Measurements from ENCODE around the gene COL17A1. TPM values are rescaled to one million over a fixed set of nuclear protein-coding genes. Genes with fewer than 3 reads are reported as not detected.
A peak's percentile ranks its signal among the peaks of the same experiment; 100 is the strongest.

COL17A1 gene
- total RNA-seq, 1 donor from 2014 or later = 4.2 TPM

DNA sequence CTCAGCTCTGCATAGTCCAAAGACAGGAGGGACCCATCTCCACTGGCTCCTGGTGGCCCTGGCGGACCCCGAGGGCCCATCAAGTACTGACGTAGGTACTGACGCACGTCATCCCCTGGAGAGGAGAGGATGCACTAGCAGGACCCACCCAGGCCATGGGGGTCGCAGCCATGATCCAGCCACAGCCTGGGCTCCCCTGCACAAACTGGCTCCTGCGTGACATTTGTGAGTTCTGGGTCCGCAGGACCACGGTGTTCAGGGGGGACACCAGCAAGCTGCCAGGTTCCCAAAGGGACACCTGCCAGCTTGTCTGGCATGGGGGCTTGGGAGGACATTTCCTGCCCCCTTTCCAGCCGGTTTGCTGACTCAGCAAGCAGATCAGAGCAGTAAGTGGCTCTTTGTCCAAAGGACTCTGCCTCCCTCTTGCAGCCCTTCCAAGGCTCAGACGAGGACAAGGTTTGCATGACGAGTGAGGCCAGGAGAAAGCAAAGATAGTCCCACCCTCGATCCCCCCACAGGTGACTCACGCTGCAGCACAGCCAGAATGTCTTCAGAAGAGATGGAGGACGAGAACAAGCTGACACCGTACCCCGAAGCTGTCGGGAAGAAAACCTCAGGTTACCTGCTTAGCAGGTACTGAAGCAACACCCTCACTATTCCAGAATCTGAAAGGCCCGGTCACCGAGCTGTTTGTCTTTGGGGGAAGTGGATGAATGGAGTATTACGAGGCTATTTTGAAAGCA, 49.0 kb downstream of the COL17A1 start:
- H3K27ac Mint-ChIP-seq (ENCODE audit: unreplicated experiment) = no peak overlapping the region
- H3K9me3 Mint-ChIP-seq (ENCODE audit: unreplicated experiment) = no peaks in the 10 kb centered on the region
- TF ChIP-seq CTCF (IDR thresholded peaks at IDR 0.05; ENCODE audit: unreplicated experiment) = no peak
- H3K36me3 Mint-ChIP-seq (ENCODE audit: low read depth, unreplicated experiment) = peaks cover 16% of the 10 kb centered on the region
- H3K27me3 Mint-ChIP-seq (ENCODE audit: unreplicated experiment) = peaks cover 23% of the 10 kb centered on the region
- no peak overlapping the region for H3K4me3 Mint-ChIP-seq (ENCODE audit: unreplicated experiment)
- DNase-seq (ENCODE audit: low spot score) = no peak
- H3K4me1 Mint-ChIP-seq (ENCODE audit: unreplicated experiment) = peaks cover 7% of the 10 kb centered on the region

DNA sequence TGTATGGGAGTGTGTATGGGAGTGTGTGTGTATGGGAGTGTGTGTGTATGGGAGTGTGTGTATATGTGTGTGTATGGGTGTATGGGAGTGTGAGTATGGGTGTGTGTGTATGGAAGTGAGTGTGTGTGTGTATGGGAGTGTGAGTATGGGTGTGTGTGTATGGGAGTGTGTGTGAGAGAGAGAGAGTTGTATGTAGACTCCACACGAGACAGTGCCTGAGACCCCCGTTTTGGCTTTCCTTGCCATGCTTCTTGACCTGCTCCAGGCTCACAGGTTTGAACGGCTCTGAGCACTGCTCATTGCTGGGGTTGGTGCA, 49.7 kb downstream of the COL17A1 start:
- no peak for TF ChIP-seq CTCF (IDR thresholded peaks at IDR 0.05; ENCODE audit: unreplicated experiment)

DNA sequence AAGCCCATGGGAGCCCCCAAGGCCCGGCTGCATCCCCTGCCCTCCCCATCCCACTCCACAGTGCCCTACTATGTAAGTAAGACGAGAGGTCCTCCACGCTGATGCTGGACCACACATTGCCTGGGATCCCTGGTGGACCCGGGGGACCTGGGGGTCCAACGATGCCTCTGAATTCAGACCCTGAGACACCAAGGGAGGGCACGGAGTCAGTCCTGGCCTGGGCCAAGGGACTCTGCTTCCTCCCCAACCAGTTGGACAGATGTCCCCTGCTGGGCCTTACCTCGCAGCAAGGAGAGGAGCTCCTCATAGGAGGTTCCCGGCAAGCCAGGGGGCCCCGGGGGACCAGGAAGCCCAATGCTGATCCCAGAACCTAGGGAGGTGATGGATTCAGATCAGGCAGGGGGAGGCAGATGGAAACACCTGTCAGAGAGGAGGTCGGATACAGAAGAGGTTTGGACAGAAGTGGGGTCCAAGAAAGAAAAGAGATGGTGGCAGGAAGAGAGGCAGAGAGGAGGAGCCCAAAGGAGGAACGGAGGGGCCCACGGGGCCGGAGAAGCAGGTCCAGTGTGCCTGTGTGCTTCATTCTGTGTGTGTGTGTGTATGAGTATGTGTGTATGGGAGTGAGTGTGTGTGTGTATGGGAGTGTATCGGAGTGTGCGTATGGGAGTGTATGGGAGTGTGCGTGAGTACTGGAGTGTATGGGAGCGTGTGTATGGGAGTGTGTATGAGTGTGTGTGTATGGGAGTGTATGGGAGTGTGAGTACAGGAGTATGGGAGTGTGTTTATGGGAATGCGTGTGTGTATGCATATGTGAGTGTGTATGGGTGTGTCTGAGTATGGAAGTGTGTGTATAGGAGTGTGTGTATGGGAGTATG, 50.2 kb downstream of the COL17A1 start:
- Mint-ChIP-seq H3K27me3 (ENCODE audit: unreplicated experiment) (peaks cover 21% of the 10 kb centered on the region), H3K9me3 (ENCODE audit: unreplicated experiment) (no peaks in the 10 kb centered on the region), H3K4me1 (ENCODE audit: unreplicated experiment) (peaks cover 7% of the 10 kb centered on the region), H3K4me3 (ENCODE audit: unreplicated experiment) (peak overlapping the region; percentile 17), H3K36me3 (ENCODE audit: low read depth, unreplicated experiment) (peaks cover 16% of the 10 kb centered on the region), H3K27ac (ENCODE audit: unreplicated experiment) (no peak overlapping the region)
- TF ChIP-seq CTCF (IDR thresholded peaks at IDR 0.05; ENCODE audit: unreplicated experiment) = no peak
- no peak for DNase-seq (ENCODE audit: low spot score)

More for the DNA sequence above, 49.7 kb downstream of the COL17A1 start:
- Mint-ChIP-seq H3K4me1 (ENCODE audit: unreplicated experiment) (peaks cover 7% of the 10 kb centered on the region), H3K27ac (ENCODE audit: unreplicated experiment) (no peak overlapping the region), H3K36me3 (ENCODE audit: low read depth, unreplicated experiment) (peaks cover 16% of the 10 kb centered on the region), H3K9me3 (ENCODE audit: unreplicated experiment) (no peaks in the 10 kb centered on the region), H3K27me3 (ENCODE audit: unreplicated experiment) (peaks cover 22% of the 10 kb centered on the region), H3K4me3 (ENCODE audit: unreplicated experiment) (no peak overlapping the region)
- no peak for DNase-seq (ENCODE audit: low spot score)

DNA sequence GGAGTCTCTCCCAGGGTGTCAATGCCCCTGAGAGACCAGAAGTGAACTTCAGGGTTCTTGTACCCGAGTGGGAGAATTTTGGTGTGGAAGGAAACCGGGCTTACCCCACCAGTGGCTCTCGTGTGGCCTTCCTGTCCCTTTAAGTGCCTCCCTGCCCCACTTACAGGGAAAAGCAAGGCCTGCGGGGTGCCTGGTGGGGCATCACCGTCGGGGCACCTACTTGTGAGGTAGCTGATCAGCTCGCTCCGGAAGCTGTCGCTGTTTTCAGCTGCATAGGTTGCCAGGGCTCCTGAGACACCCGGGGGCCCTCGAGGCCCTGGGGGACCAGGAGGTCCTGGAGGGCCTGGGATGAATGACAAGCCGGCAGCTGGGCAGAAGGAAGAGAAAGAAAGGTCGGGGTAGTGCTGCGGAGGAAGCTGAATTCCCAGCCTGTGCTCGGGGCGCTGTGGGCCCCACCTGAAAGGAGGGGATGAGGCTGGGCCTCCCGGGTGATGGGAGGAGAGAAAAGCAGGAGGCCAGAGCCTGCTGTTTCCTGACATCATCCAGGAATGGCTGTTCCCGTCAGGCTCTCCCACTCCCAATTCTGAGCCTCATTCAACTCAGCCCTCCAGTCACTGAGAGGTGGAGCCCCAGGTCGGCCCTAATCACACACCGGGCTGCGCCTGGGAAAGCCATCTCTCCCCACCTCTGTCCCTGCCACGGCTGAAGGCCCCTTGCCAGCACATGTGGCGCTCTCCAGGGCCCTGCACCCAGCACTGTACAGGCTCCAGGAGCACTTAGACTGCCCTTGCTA, 51.1 kb downstream of the COL17A1 start:
- no peaks in the 10 kb centered on the region for H3K9me3 Mint-ChIP-seq (ENCODE audit: unreplicated experiment)
- DNase-seq (ENCODE audit: low spot score) = no peak
- H3K36me3 Mint-ChIP-seq (ENCODE audit: low read depth, unreplicated experiment) = peaks cover 16% of the 10 kb centered on the region
- no peak overlapping the region for H3K27ac Mint-ChIP-seq (ENCODE audit: unreplicated experiment)
- H3K4me3 Mint-ChIP-seq (ENCODE audit: unreplicated experiment) = no peak overlapping the region
- TF ChIP-seq CTCF (IDR thresholded peaks at IDR 0.05; ENCODE audit: unreplicated experiment) = no peak
- H3K27me3 Mint-ChIP-seq (ENCODE audit: unreplicated experiment) = peaks cover 17% of the 10 kb centered on the region
- peaks cover 7% of the 10 kb centered on the region for H3K4me1 Mint-ChIP-seq (ENCODE audit: unreplicated experiment)
